Peyer's patch (tissue), 4 donors: ENCODE measurements around the gene PTPN5.

ENCODE experiments used
- POLR2A ChIP-seq, 2 donors: fragments of 450-650 bp; IDR thresholded peaks; one replicate each; pipeline ENCODE4 v1.5.1; 2017; ENCODE audit warnings: antibody characterized with exemption in 2 of 2, mild to moderate bottlenecking in 2 of 2, moderate library complexity in 2 of 2
- TF ChIP-seq, protein P1 (sequence below), 6 experiments: fragments of 450-650 bp in 4 of 6; fragments of 200-600 bp in 2 of 6; sonication (generic) in 1 of 6; IDR thresholded peaks; one replicate each; pipeline ENCODE4 v1.5.1; 2017 to 2019; ENCODE audit warnings: antibody characterized with exemption in 6 of 6, mild to moderate bottlenecking in 3 of 6, moderate library complexity in 1 of 6

DNA sequence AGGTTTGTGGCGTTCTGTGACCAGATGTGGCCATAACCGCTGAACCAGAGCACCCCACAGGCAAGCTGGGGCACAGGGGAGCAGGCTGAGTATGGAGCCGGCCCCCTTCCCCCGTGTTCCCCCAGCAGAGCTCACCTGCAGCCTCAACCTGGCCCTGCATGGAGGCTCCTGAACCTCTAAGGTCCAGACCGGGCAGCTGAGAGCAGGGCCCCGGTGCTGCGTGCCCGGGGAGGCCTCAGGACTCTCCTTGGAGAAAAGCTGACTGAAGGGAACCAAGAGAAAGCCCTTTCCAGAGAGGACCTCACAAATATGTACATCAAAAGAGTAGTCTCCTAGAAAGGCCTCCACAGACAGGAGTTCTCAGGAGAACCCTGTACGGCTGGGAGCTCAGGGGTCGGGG is 48.2 kb downstream of the PTPN5 start:
- TF ChIP-seq, protein P1, sequence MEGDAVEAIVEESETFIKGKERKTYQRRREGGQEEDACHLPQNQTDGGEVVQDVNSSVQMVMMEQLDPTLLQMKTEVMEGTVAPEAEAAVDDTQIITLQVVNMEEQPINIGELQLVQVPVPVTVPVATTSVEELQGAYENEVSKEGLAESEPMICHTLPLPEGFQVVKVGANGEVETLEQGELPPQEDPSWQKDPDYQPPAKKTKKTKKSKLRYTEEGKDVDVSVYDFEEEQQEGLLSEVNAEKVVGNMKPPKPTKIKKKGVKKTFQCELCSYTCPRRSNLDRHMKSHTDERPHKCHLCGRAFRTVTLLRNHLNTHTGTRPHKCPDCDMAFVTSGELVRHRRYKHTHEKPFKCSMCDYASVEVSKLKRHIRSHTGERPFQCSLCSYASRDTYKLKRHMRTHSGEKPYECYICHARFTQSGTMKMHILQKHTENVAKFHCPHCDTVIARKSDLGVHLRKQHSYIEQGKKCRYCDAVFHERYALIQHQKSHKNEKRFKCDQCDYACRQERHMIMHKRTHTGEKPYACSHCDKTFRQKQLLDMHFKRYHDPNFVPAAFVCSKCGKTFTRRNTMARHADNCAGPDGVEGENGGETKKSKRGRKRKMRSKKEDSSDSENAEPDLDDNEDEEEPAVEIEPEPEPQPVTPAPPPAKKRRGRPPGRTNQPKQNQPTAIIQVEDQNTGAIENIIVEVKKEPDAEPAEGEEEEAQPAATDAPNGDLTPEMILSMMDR (IDR thresholded peaks at IDR 0.05): no peak
- no peak for TF ChIP-seq POLR2A (IDR thresholded peaks at IDR 0.05)
